Measurements from ENCODE around the gene FMN1. TPM values are rescaled to one million over a fixed set of nuclear protein-coding genes. Genes with fewer than 3 reads are reported as not detected.

The FMN1 gene
- polyA plus RNA-seq, 1 donor from 2014 or later: 0.40 TPM

GRCh38 chr15:33007303-33007855 is 187.1 kb downstream of the FMN1 start:
- no peaks in the 10 kb centered on the region for H3K27me3 ChIP-seq (ENCODE audit: insufficient read depth, low read depth, low read length)
- no peak for TF ChIP-seq CTCF (IDR thresholded peaks at IDR 0.05; ENCODE audit: poor library complexity, severe bottlenecking)
- H4K20me1 ChIP-seq (ENCODE audit: insufficient read depth): no peaks in the 10 kb centered on the region
- no peaks in the 10 kb centered on the region for H3K79me2 ChIP-seq (replicated peaks; ENCODE audit: insufficient read depth, low read length)
- no peak overlapping the region for H2AFZ ChIP-seq (ENCODE audit: low read depth, low read length)
- H3K4me3 ChIP-seq (ENCODE audit: low read length): no peak overlapping the region
- H3K9ac ChIP-seq (ENCODE audit: low read length): no peak overlapping the region
- no peaks in the 10 kb centered on the region for H3K9me2 ChIP-seq (ENCODE audit: insufficient read depth, low read length)
- H3K9me3 ChIP-seq (ENCODE audit: low read length): no peaks in the 10 kb centered on the region
- no peak overlapping the region for H3K27ac ChIP-seq (ENCODE audit: low read length)
- H3K4me2 ChIP-seq (ENCODE audit: low read length): no peak overlapping the region
- H3F3A ChIP-seq (ENCODE audit: insufficient read depth, low read length, poor library complexity, severe bottlenecking): no peaks in the 10 kb centered on the region
- no peaks in the 10 kb centered on the region for H3K36me3 ChIP-seq (ENCODE audit: insufficient read depth, low read length)

GRCh38 chr15:33005582-33005981 is 188.9 kb downstream of the FMN1 start:
- Histone ChIP-seq H4K20me1 (ENCODE audit: insufficient read depth) (no peaks in the 10 kb centered on the region), H3K79me2 (replicated peaks; ENCODE audit: insufficient read depth, low read length) (no peaks in the 10 kb centered on the region), H3K9ac (ENCODE audit: low read length) (no peak overlapping the region), H3K4me2 (ENCODE audit: low read length) (no peak overlapping the region), H3K9me2 (ENCODE audit: insufficient read depth, low read length) (no peaks in the 10 kb centered on the region), H3K36me3 (ENCODE audit: insufficient read depth, low read length) (no peaks in the 10 kb centered on the region), H3K27ac (ENCODE audit: low read length) (no peak overlapping the region), H3K9me3 (ENCODE audit: low read length) (no peaks in the 10 kb centered on the region), H3K27me3 (ENCODE audit: insufficient read depth, low read depth, low read length) (no peaks in the 10 kb centered on the region), H3K4me3 (ENCODE audit: low read length) (no peak overlapping the region), H2AFZ (ENCODE audit: low read depth, low read length) (no peak overlapping the region), H3F3A (ENCODE audit: insufficient read depth, low read length, poor library complexity, severe bottlenecking) (no peaks in the 10 kb centered on the region)
- TF ChIP-seq RAD21 (conservative IDR thresholded peaks at IDR 0.05) (no peak), EZH2 (IDR thresholded peaks at IDR 0.05; ENCODE audit: borderline replicate concordance, insufficient read depth, low read length, poor library complexity, severe bottlenecking) (no peak), MXI1 (conservative IDR thresholded peaks at IDR 0.05; ENCODE audit: poor library complexity, severe bottlenecking) (no peak), TAF1 (IDR thresholded peaks at IDR 0.05; ENCODE audit: low read depth) (no peak), CTCF (IDR thresholded peaks at IDR 0.05; ENCODE audit: poor library complexity, severe bottlenecking) (no peak), EP300 (conservative IDR thresholded peaks at IDR 0.05; ENCODE audit: poor library complexity, severe bottlenecking) (no peak), POLR2AphosphoS5 (IDR thresholded peaks at IDR 0.05) (no peak), REST (IDR thresholded peaks at IDR 0.05; ENCODE audit: borderline replicate concordance) (no peak), SMC3 (conservative IDR thresholded peaks at IDR 0.05; ENCODE audit: poor library complexity) (no peak)
